AG08396 (cell line): Measurements from ENCODE around the gene GHRH.

Source experiments
- DNase-seq: peaks from one replicate; pipeline ENCODE4 v3.0.0; 2012; ENCODE audit warnings: low spot score, mixed read lengths

The GHRH gene

DNA sequence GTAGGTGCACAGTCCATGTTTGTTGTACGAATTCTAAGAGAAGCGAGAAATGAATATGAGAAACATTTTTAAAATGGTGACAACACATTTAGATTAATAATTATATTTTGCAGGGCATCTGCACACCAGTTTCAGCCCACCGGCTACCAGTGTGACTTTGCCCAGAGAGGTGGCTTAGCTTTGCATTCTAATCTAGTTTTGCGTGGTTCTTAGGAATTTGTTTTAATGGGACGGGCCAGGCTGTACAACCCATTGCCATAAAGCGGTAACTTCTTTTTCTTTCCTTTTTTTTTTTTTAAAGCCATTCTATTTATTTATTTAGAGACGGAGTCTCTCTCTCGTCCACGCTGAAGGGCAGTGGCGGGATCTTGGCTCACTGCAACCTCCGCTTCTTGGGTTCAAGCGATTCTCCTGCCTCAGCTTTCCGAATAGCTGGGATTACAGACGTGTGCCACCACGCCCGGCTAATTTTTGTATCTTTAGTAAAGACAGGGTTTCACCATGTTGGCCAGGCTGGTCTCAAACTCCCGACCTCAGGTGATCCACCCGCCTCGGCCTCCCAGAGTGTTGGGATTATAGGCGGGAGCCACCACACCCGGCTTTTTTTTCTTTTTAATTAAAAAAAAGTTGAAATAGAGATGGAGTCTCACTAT is 28.7 kb upstream of the GHRH start:
- no peak for DNase-seq

DNA sequence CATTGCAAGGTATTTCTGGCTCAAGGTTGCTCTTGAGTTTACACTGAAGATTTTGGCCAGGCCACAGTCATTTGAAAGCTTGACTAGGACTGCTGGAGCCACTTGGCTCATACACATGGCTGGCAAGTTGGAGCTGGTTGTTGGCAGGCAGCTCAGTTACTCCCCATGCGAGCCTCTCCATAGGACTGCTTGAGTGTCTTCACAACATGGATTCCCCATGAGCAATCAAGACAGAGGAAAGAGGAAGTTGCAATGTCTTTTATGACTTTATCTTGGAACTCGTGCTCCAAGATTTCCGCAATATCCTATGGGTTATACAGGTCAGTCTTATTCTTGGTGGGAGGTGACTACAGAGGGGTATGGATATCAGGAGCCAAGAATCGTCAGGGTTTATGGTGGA is 26.5 kb upstream of the GHRH start:
- no peak for DNase-seq

GRCh38 chr20:37285664-37286374 is 24.2 kb upstream of the GHRH start:
- DNase-seq: no peak

- no peak for DNase-seq
Observed at GRCh38 chr20:37284691-37285161, 23.1 kb upstream of the GHRH start.

DNA sequence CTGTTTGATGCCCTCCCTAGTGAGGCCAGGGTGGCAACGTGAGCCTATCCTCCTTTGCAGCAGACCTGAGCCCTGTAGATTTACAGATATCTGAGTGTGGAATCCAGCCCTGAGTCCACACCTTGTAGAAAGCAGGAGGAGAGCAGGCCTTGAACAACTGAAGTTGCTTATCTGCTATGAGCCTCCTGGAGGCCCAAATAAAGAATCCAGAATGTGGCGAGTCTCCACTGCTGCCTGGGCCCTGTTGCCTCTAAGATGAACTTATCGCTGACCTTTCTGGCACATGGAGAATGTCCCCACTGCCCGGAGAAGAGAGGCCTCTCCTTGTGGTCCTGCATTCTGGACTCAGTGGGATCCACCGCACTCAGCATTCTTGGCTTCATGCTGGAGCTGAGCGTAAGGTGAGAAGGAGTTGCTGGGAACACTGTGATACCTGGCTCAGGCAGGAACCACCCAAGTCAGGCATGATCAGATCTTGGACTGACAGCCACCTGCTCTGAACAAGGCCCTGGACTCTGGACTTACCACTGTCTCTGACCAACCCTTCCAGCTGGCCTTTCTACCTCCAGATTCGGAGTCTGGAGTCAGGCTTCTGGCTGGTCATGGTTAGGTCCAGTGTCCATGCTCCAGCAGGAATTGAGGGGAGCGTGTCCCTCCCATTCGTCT is 22.0 kb upstream of the GHRH start:
- DNase-seq: no peak

GRCh38 chr20:37282556-37282955 is 20.9 kb upstream of the GHRH start:
- peak; percentile 68 for DNase-seq

DNA sequence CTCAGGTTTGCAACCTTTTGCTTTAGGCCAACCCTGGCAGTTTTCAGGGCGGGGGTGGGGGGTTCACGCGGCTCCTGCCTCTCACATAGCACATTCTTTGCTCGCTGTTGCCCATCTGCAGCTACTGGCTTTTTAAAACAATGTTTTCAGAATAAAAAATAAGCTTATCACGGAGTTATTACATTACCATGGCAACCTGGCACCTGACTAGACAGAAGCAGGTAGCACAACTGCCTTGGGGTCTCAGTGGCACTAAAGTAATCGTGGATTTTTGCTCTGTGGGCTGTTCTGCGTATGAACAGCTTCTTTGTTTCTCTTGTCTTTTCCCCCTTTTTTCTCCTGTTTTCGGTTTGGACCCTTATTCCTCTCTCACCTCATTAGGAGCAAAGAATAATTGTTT is 18.8 kb upstream of the GHRH start:
- no peak for DNase-seq

DNA sequence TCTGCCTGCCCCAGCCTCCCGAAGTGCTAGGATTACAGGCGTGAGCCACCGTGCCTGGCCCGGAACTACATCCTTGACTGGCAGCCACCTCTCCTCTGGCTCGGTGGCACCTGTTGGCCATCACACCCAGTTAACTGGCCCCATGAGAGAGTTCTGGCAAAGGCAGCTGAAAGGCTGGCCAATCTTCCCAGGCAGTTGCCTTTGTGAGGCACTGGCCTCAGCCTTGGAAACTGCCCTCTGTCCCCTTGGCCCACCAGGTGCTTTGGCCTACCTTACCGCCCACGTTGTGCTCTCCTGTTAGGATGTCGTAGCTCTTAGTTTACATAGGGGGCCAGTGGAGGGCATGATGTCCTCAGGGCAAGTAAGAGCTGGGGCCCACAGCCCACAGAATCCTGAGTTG is 18.2 kb upstream of the GHRH start:
- DNase-seq: no peak

DNA sequence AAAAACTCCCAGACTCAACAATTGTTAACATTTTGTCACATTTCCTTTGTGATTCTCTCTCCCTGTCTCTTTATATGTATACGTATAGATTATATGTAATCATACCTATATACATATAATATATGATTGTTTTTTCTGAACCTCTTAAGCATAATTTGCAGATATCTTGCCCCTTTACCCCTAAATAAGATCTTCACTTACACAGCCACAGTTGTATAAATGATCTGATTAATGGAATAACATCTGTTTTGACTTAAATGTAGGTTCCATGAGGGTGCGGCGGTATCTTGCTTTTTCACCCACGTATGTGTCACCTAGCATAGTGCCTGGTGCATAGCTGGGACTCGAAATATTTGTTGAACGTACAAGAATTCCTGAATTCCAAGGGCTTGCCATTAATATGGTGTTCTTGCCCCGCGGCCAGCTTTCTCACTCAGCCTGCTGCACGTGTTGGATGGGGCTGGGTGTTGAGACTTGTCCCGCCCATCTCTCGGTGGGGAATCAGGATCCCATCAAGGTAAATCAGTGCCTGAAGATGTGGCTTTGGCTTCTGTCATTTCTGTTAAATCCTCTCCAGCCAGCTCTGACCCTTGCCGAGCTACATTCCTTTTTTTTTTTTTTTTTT is 17.5 kb upstream of the GHRH start:
- no peak for DNase-seq

- no peak for DNase-seq
Observed at GRCh38 chr20:37277253-37277593, 15.6 kb upstream of the GHRH start.

DNA sequence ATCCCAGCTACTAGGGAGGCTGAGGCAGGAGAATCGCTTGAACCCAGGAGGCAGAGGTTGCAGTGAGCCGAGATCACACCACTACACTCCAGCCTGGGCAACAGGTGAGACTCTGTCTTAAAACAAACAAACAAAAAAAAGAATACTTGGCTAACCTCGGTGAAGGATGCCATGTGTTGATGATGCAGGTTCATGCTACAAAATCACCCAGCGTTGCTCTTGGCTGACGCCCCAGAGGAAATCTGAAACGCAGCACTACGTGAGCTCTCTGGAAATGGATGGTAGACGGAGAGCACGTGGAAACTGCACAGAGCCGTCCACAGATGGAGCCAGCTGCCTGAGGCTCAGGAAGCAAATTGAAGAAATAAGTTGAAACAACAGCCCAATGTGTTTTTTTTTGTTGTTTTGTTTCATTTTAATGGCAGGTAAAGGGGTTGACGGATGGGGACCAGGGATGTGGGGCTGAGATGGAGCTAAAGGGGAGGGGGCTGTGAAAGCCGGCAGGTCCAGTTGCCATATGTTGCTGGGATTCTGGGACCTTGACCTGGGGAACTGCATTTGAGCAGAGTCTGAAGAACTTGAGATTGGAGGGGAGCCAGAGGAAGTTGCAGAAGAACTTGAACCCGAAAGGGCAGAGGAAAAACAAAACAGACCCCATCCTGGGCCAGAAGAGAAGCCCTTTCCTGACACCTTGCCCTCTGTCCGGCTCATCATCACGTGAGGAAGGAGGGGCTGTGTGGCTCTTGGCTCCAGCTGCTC is 15.1 kb upstream of the GHRH start:
- DNase-seq: peak; percentile 76

- no peak for DNase-seq
Observed at GRCh38 chr20:37274851-37275524, 13.4 kb upstream of the GHRH start.

- no peak for DNase-seq
Observed at GRCh38 chr20:37273988-37274387, 12.4 kb upstream of the GHRH start.

DNA sequence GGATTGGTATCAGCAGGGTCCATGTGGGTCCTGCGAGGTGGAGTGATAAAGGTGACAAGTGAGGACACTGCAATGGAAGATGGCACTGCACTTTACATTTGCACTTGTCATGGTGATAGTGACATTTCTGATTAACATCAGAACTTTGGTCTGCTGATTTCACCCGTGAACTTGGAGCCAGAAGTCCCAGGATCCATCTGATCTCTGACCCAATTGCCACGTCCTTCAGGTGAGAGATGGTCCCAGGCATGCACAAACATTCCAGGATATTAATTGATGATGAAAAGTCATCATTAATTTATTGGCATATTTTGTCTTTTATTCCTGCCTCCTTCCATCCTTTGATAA is 9.8 kb upstream of the GHRH start:
- DNase-seq: no peak

- no peak for DNase-seq
Observed at GRCh38 chr20:37270576-37271420, 9.2 kb upstream of the GHRH start.

GRCh38 chr20:37267667-37268313 is 6.2 kb upstream of the GHRH start:
- no peak for DNase-seq

DNA sequence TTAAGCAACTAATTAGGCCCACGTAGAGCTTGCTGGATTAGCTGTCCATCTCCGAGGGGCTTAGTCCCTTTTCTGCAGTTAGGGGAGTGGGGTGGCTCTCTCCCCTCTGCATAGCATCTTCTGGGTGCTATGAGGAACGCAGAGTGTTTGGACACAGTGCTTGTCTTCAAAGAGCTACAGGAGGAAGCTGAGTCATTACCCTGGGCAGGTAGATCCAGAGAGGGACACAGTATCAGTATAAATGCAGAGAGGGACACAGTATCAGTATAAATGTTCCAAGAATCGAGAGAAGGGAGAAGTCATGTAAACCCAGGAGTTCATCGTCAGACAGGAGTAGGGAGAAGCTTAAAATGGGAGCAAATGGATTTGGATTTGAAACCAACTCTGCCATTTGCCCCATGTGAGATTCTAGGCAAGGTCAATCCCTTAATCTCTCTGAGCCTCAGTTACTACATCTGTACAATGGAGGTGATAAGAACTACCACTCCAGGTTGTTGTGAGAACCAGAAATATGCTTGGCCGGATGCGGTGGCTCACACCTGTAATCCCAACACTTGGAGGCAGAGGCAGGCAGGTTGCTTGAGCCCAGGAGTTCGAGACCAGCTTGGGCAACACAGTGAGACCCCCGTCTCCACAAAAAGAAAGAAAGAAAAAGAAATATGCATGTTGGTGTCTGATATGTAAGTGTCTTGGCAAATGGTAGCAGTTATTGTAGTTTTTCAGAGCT is 5.5 kb upstream of the GHRH start:
- DNase-seq: no peak

DNA sequence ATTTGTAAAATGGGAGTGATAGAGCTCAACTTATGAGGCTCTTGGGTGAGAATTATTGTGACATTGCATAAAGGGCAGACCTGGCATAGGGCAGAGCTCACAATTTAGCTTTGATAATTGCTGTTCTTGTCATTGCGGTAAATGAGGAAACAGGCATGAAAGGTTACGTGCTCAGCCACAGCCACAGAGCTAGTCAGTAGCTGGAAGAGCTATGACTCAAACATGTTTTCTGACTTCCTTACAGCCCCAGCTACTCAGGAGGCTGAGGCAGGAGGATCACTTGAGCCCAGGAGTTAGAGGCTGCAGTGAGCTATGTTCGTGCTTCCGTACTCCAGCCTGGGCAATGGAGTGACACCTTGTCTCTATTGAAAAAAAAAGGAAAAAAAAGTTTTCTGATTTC is 3.5 kb upstream of the GHRH start:
- DNase-seq: no peak

- DNase-seq: no peak
Observed at GRCh38 chr20:37263686-37264085, 2.1 kb upstream of the GHRH start.

DNA sequence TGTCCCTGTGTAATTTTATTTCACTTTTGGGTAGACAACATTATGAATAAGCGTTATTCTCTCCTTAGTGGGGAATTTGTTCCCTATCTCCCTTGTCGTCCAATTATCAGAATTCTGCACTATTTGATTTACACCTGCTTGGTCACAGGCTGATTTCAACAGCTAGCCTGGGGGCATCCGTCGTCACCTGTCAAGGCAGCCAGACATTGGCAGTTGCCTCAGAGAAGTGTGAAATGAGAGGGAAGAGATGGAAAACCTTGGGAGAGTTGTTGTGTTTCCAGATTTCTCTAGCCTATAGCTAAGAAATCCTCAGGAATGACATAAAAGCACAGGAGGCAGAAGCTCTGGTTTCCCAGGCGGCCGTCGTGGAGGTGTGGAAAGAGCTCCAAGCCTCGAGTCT is 891 bp upstream of the GHRH start:
- DNase-seq: no peak
